K562 (cell line): ENCODE measurements around the gene ORC2. TPM values are rescaled to one million over a fixed set of nuclear protein-coding genes. Genes with fewer than 3 reads are reported as not detected.

Source experiments
- ATAC-seq: fragments of 200-7000 bp; cut with Tn5 transposase; 3 replicates; pipeline ENCODE4 v1.9.1; 2020; ENCODE audit warnings: moderate library complexity
- BruUV-seq: library from RNA; stranded (reverse); fragments of 400-500 nt; replicated peaks from 2 replicates; lab custom pipeline; 2021; lab: Mats Ljungman, UMichigan
- CTCF ChIA-PET: fragments of 300-600 bp; formaldehyde crosslinking; extraction: SDS; loops from one replicate; lab custom pipeline; 2021; ENCODE audit warnings: low intra/inter-chr PET ratio; lab: Yijun Ruan, JAX
- POLR2A ChIA-PET: fragments of 300-600, 350-650 bp; sonication (Branson Sonifier 250); formaldehyde crosslinking; extraction: SDS; loops from one replicate; lab custom pipeline; 2021; ENCODE audit warnings: antibody characterized with exemption, inconsistent platforms; lab: Yijun Ruan, JAX
- DNase-seq, 4 experiments: peaks; one replicate each; pipeline versions ENCODE4 v3.0.0 to v3.0.0-alpha.2; 2011 to 2018; ENCODE audit warnings: low spot score in 3 of 4, mixed read lengths in 3 of 4; ENCODE audit errors: extremely low read depth in 1 of 4
- FAIRE-seq: peaks from 2 replicates; lab custom pipeline; 2011; peaks lifted over from hg19 to GRCh38; lab: Jason Lieb, UNC
- H2AFZ ChIP-seq: 2 replicates; pipeline ENCODE4 v1.6.0; 2011; ENCODE audit warnings: low read depth, low read length, control low read depth, inconsistent platforms
- H3K27ac ChIP-seq: fragments of 200-600 bp; 3 replicates; pipeline ENCODE4 v1.8.0; 2011; ENCODE audit warnings: low read depth, mild to moderate bottlenecking, control low read depth, inconsistent platforms, low read length, moderate library complexity, mixed read lengths; ENCODE audit errors: extremely low read depth
- H3K27me3 ChIP-seq, 2 experiments: fragments of 300-600 bp in 1 of 2; 2 replicates in 1 of 2; 3 replicates in 1 of 2; pipeline versions ENCODE4 v1.6.0 to v1.8.0; 2011; ENCODE audit warnings: inconsistent platforms in 2 of 2, low read length in 2 of 2, mild to moderate bottlenecking in 1 of 2, mixed read lengths in 1 of 2, moderate library complexity in 1 of 2; ENCODE audit not compliant: control insufficient read depth in 2 of 2, insufficient read depth in 2 of 2
- H3K36me3 ChIP-seq: fragments of 300-600 bp; 3 replicates; pipeline ENCODE4 v1.8.0; 2011; ENCODE audit warnings: mild to moderate bottlenecking, low read length, inconsistent platforms; ENCODE audit not compliant: control insufficient read depth, insufficient read depth
- H3K4me1 ChIP-seq, 2 experiments: fragments of 200-600 bp in 1 of 2; replicated peaks in 1 of 2; 2 replicates in 1 of 2; 3 replicates in 1 of 2; pipeline versions ENCODE4 v1.5.1 to v1.8.0; 2011; ENCODE audit warnings: inconsistent platforms in 2 of 2, low read length in 2 of 2, mild to moderate bottlenecking in 1 of 2, mixed read lengths in 1 of 2, moderate library complexity in 1 of 2; ENCODE audit not compliant: control insufficient read depth in 2 of 2, insufficient read depth in 2 of 2
- H3K4me2 ChIP-seq: 2 replicates; pipeline ENCODE4 v1.6.1; 2011; ENCODE audit warnings: low read length, control low read depth, inconsistent platforms, mixed read lengths; ENCODE audit not compliant: insufficient read depth
- H3K4me3 ChIP-seq: fragments of 200-600 bp; sonication (generic), shearing (Covaris generic); 2 replicates; pipeline ENCODE4 v1.5.1; 2016; ENCODE audit warnings: control low read depth, inconsistent platforms
- H3K79me2 ChIP-seq: fragments of 200-600 bp; 3 replicates; pipeline ENCODE4 v1.8.0; 2011; ENCODE audit warnings: low read length, inconsistent platforms; ENCODE audit not compliant: control insufficient read depth, insufficient read depth
- H3K9ac ChIP-seq, 2 experiments: 2 replicates each; pipeline versions ENCODE4 v1.6.0 to v1.6.1; 2011; ENCODE audit warnings: low read depth in 2 of 2, low read length in 2 of 2, control low read depth in 1 of 2, inconsistent platforms in 1 of 2, mild to moderate bottlenecking in 1 of 2, mixed read lengths in 1 of 2; ENCODE audit not compliant: insufficient read depth in 1 of 2
- H3K9me1 ChIP-seq: one replicate; pipeline ENCODE4 v1.6.0; 2011; ENCODE audit warnings: inconsistent platforms, mild to moderate bottlenecking, low read length, moderate library complexity; ENCODE audit not compliant: control insufficient read depth, insufficient read depth
- H3K9me3 ChIP-seq: replicated peaks from 2 replicates; pipeline ENCODE4 v1.5.1; 2011; ENCODE audit warnings: low read depth, low read length, inconsistent platforms; ENCODE audit not compliant: control insufficient read depth, insufficient read depth
- H4K20me1 ChIP-seq: replicated peaks from 2 replicates; pipeline ENCODE4 v1.6.1; 2011; ENCODE audit warnings: low read length, inconsistent platforms, mixed read lengths; ENCODE audit not compliant: control insufficient read depth, insufficient read depth
- C11orf30 ChIP-seq: fragments of 450-650 bp; IDR thresholded peaks from 2 replicates; pipeline ENCODE4 v1.6.1; 2016; ENCODE audit warnings: low read depth, mild to moderate bottlenecking
- MAFF ChIP-seq: IDR thresholded peaks from 2 replicates; pipeline ENCODE4 v1.6.1; 2012; ENCODE audit warnings: low read length, improper control_type of control experiment
- MAFG ChIP-seq: fragments of 450-650 bp; conservative IDR thresholded peaks from 2 replicates; pipeline ENCODE4 v1.6.1; 2016; ENCODE audit warnings: missing genetic modification characterization, missing compliant biosample characterization
- SLC30A9 ChIP-seq: fragments of 250-450 bp; sonication (Bioruptor Pico); IDR thresholded peaks from 2 replicates; pipeline ENCODE4 v1.8.0; 2022; ENCODE audit warnings: mild to moderate bottlenecking, moderate library complexity
- ZNF316 ChIP-seq: fragments of 450-650 bp; IDR thresholded peaks from 2 replicates; pipeline ENCODE4 v1.6.1; 2016
- ZNF398 ChIP-seq: fragments of 250-450 bp; sonication (Bioruptor Pico); IDR thresholded peaks from 2 replicates; pipeline ENCODE4 v1.8.0; 2021; ENCODE audit warnings: moderate library complexity, mild to moderate bottlenecking, inconsistent platforms
- in situ Hi-C: fragments of 300-500 bp; cut with MboI; formaldehyde crosslinking; loops from 4 replicates; pipeline ENCODE4 v1.15.0; 2018; ENCODE audit warnings: inconsistent platforms, mixed read lengths
- intact Hi-C: fragments of 100-400 bp; cut with micrococcal nuclease; formaldehyde crosslinking; loops from 2 replicates; pipeline ENCODE4 v1.14.2; 2022
- polyA plus RNA-seq, 8 experiments: library from polyadenylated mRNA; depleted of rRNA in 4 of 8; stranded (reverse) in 5 of 8; unstranded in 3 of 8; fragments of >200 nt; fragmentation: Nextera tagmentation in 2 of 8; fragmentation: Illumina TruSeq in 1 of 8; extraction: Ambion mirVana in 2 of 8; extraction: Trizol in 1 of 8; gene quantifications; 2 replicates each; pipeline versions ENCODE4 v1.2.1 to v1.2.3, GENCODE V29; 2011 to 2014; ENCODE audit warnings: inconsistent platforms in 1 of 8, missing spikeins in 1 of 8
- total RNA-seq, 7 experiments: library from RNA; depleted of rRNA in 6 of 7; stranded (reverse); fragments of >200 nt in 6 of 7; fragmentation: Illumina TruSeq in 2 of 7; extraction: Trizol in 2 of 7; gene quantifications; 2 replicates each; pipeline versions ENCODE4 v1.2.1 to v1.2.3, GENCODE V29; 2011 to 2021; ENCODE audit warnings: low replicate concordance in 1 of 7

The ORC2 gene
- total and polyA plus RNA-seq, 9 of the 15 experiments (the other 6 are each of a cell fraction or from before 2014, with no cell fraction given): 5.6 to 41.1 (median 19.0) TPM

- intact Hi-C loops (no loop called here), in situ Hi-C loops (no loop called here)
- BruUV-seq: no TSS peak
- ChIA-PET POLR2A (interaction anchor here (1.5 kb wide), 1 partner anchor 10 kb away, joined by 5 read pairs; the partner anchor contains the start of genes NIF3L1 and PPIL3), CTCF (no interaction called here)
- TF ChIP-seq MAFF (peak; percentile 35; the same call in 1 of the 2 replicates), ZNF398 (no peak), ZNF316 (peak; percentile 68), MAFG (peak; percentile 17; the same call in 1 of the 2 replicates), C11orf30 (0 out of 2 replicates have a peak, but pooled peaks have one; percentile 50), SLC30A9 (no peak)
- ATAC-seq (no peak), FAIRE-seq (no peak), DNase-seq (no peak)
- no peak overlapping the region for H3K4me2 ChIP-seq
- no peak overlapping the region for H3K27ac ChIP-seq
- no peaks in the 10 kb centered on the region for H3K9me3 ChIP-seq
- no peaks in the 10 kb centered on the region for H4K20me1 ChIP-seq
- H3K4me3 ChIP-seq: no peak overlapping the region
- H3K9ac ChIP-seq: no peak overlapping the region
- H3K36me3 ChIP-seq: peaks cover 89% of the 10 kb centered on the region
- H3K4me1 ChIP-seq: no peaks in the 10 kb centered on the region
- H3K9me1 ChIP-seq: no peaks in the 10 kb centered on the region
- H3K27me3 ChIP-seq: no peaks in the 10 kb centered on the region
- H3K79me2 ChIP-seq: no peaks in the 10 kb centered on the region
- no peak overlapping the region for H2AFZ ChIP-seq
These were observed 64.0 kb downstream of the ORC2 start for GRCh38 chr2:200899482-200899881.
